ENCODE results near the gene TNK1. TPM values are rescaled to one million over a fixed set of nuclear protein-coding genes. Genes with fewer than 3 reads are reported as not detected.
A peak's percentile ranks its signal among the peaks of the same experiment; 100 is the strongest.
"Not testable (repeated sequence)": the region's sequence is repeated elsewhere in the genome, so short reads cannot be mapped to it uniquely, and the experiment has no call there.

The TNK1 gene
- total RNA-seq (2014; rRNA removed; shearing (Covaris generic)), result 0.24 TPM in 1 of 2 replicates, not detected in the other
- polyA plus RNA-seq (2015; cell fraction: cytosol; rRNA removed), result 0.25 TPM in 1 of 2 replicates, not detected in the other
- 0.31 and 4.7 TPM in 2 replicates for polyA plus RNA-seq (2015; cell fraction: nucleus; rRNA removed)

DNA sequence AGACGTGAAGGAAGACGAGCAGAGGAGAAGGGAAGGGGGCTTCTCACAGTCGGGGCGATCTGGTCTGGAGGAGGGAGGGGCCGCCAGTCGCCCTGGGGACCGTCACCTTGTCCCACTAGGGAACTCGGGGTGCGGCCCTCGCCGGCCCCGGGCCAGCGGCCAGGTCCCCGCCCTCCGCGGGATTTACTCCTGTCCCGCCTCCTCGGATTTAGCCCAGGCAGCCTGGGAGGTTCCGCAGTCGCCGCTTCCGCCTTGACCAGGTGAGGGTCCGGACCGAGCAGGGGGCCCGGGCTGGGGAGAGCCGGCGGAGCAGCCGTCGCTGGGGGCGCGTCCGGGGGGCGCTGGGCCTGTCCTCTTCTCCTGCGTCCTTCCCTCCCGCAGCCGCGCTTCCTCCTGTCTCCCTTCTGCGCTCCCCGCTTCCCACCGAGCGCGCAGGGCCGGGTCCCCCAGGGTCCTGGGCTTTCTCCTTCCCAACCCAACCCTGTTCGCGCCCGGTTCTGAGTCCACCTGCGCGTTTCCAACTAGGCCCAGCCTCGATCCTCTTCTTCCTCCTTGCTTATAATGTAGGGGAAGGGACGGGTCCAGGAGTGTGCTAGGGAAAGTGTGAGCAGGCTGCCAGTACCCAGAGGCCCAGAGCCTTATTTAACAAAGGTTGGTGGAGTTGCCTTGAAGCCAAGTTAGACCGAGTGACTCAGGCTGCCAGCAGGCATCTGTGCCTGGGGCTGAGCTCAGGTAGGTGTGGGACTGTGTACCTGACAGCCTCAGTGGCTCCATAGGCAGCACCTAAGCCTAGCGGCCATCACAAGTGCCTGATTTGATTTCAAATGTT, at the start of gene TNK1:
Gene TNK1, plus strand, starts transcription at position 235 of the 829 bp plus-strand sequence. CDS start 1,838 bp downstream, outside the sequence.
- in situ Hi-C loops (cut with HindIII; ENCODE audit: low pct_unique_long_range_greater_than_20kb, low sequenced_read_pairs), result no loop called here
- DNase-seq (ENCODE audit: low read depth, low spot score), result no peak

DNA sequence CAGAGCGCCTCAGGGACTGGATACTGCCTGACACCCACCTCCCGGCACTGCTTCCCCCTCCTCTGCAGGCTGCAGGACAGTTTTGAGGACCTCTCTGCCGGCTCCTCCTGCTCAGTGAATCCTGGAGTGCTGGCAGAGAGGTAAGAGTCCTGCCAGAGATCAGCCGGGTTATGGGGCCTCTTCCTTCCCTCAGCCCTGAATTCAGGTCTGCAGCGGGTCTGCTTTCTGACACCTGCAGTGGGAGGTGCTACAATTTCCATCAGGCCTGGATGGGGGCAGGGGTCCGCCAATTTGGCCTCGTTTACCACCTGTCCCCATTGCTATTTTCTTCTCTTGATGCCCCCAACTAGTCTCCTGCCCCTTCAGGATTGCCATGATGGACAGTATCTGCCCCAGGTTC, 48.8 kb upstream of the TNK1 start:
- DNase-seq (ENCODE audit: low read depth, low spot score), result no peak
- in situ Hi-C loops (cut with HindIII; ENCODE audit: low pct_unique_long_range_greater_than_20kb, low sequenced_read_pairs), result no loop called here

DNA sequence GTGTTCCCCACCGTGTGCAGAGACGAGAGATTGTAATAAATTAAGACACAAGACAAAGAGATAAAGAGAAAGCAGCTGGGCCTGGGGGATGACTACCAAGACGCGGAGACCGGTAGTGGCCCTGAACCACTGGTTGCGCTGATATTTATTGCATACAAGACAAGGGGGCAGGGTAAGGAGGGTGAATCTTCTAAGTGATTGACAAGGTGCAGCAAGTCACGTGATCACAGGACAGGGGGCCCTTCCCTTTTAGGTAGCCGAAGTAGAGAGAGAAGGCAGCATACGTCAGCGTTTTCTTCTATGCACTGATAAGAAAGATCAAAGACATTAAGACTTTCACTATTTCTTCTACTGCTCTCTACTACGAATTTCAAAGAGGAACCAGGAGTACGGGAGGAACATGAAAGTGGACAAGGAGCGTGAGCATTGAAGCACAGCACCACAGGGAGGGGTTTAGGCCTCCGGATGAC, 48.3 kb upstream of the TNK1 start:
- DNase-seq (ENCODE audit: low read depth, low spot score); in situ Hi-C loops (cut with HindIII; ENCODE audit: low pct_unique_long_range_greater_than_20kb, low sequenced_read_pairs): not testable (repeated sequence)

DNA sequence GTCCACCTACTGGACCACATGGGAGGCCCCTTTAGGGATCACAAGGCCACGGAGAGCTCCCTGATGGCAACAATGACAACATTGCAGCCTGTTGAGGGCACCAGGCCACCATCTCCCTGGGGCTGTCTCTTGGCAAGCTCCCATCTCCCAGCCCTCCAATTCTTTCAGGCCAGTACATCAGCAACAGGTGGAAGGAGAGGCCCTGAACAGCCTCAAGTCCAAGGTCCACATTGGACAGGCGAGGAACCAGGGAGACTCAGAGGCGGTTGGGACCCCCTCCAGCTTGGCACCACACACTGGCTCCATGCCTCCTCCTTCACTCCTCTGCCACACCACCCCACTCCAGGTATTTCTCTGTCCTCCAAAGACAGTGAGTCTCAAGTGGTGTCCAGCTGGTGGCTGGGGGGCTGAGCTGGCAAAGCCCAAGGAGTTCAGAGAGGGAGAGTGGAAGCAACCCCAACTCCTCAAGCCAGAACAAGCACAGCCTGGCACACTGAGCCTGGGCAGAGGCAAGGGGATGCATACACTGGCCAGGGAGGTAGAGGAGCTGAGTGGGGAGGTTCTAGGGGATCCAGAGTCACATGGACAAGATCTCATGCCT, 45.9 kb upstream of the TNK1 start:
- DNase-seq (ENCODE audit: low read depth, low spot score), result no peak
- in situ Hi-C loops (cut with HindIII; ENCODE audit: low pct_unique_long_range_greater_than_20kb, low sequenced_read_pairs), result no loop called here

DNA sequence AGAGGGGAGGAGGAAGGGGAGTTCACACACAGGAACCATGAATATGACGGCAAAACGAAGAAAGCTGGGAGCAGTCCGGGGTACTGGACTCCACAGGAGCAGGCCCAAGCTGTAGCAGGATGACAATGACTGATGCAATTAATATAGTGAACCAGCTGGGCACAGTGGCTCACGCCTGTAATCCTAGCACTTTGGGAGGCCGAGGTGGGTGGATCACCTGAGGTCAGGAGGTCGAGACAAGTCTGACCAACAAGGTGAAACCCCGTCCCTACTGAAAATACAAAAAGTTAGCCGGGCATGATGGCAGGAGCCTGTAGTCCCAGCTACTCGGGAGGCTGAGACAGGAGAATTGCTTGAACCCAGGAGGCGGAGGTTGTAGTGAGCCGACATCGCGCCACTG, 45.1 kb upstream of the TNK1 start:
- in situ Hi-C loops (cut with HindIII; ENCODE audit: low pct_unique_long_range_greater_than_20kb, low sequenced_read_pairs); DNase-seq (ENCODE audit: low read depth, low spot score): not testable (repeated sequence)

DNA sequence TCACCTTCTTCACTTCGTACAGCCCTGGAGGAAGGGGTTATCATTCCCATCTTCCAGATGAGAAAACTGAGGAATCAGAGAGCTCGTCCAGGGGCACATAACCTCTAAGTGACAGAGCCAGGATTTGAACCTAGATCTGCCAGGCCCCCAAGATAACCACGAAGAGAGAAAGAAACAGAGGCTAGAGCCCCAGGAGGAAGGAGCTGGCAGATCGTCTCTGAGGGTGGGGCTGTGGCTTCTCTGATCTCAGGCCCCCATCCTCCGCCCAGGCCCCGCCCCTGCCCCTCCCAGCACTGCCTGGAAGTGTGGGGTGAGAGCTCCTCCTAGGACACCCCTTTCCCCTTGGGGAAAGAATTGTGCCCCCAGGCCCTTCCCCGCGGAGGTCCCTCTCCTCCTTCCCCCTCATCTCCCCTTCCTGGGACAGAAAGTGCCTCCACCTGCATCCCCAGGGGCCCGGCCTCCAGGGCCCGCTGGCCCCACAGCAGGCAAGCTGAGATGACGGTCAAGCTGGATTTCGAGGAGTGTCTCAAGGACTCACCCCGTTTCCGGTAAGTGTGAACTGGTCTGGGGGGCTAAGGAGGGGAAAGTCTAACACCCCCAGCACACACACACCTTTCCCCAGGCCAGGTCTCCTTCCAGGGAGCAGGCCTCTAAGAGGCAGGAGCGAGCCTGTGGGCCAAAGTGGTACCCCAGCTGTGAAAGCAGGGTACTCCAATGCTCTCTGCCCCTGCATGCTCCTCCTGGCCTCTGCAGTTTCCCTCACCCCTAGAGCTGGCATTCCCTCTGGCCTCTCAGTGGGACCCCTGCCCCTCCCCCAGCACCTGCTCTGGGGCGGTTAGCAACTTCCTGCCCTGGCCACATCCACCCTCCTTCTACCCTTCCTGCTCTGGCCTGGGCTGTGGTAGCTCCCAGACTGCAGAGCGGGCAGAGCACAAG, 44.4 kb upstream of the TNK1 start, which contains the start of gene ACAP1:
Gene ACAP1, plus strand, starts transcription at position 290 of the 936 bp plus-strand sequence. Its CDS starts 206 bp downstream, at position 496.
- in situ Hi-C loops (cut with HindIII; ENCODE audit: low pct_unique_long_range_greater_than_20kb, low sequenced_read_pairs), result no loop called here

DNA sequence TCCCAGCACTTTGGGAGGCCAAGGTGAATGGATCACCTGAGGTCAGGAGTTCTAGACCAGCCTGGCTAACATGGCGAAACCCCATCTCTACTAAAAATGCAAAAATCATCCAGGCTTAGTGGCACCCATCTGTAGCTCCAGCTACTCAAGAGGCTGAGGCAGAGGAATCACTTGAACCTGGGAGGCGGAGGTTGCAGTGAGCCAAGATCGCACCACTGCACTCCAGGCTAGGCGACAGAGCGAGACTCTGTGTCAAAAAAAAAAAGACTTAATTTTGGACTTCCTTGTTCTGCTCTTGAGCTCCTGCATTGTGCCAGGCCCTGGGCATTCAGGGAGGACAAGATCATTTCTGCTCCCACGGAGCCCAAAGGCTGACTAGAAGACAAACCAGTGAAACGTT, 43.3 kb upstream of the TNK1 start:
- DNase-seq (ENCODE audit: low read depth, low spot score); in situ Hi-C loops (cut with HindIII; ENCODE audit: low pct_unique_long_range_greater_than_20kb, low sequenced_read_pairs): not testable (repeated sequence)

More for the DNA sequence above, 44.4 kb upstream of the TNK1 start, which contains the start of gene ACAP1:
- DNase-seq (ENCODE audit: low read depth, low spot score), result no peak

DNA sequence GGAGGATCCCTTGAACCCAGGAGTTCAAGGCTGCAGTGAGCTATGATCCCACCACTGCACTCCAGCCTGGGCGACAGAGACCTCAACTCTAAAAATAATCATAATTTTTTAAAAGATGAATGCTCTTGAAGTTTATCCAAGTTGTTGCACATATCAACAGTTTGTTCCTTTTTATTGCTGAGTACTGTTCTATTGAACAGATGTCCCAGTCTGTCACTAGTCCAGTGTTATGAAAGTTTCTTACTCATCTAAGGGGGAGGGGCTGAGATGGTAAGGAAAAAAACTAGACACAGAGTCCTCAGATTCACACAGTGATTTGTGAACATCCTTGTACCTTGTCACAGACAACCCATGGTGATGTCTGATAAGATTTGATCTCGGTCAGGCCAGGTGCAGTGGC, 40.7 kb upstream of the TNK1 start:
- DNase-seq (ENCODE audit: low read depth, low spot score), result no peak
- in situ Hi-C loops (cut with HindIII; ENCODE audit: low pct_unique_long_range_greater_than_20kb, low sequenced_read_pairs), result no loop called here

DNA sequence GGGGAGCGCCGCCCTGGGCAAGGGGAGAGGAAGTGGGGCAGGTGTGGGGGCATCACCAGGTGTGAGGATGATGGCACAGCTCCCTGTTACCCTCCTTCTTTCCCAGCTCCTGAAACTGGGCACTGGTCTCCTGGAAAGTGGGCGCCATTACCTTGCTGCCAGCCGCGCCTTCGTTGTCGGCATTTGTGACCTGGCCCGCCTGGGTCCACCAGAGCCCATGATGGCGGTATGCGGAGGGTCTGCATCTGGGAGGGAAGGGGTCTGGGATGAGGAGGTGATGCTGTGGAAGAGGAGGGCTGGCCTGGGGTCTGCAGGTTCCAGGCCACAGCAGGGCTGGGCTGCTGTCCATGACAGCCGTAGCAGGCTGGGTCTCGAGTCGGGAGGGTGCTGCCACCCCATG, 39.0 kb upstream of the TNK1 start:
- DNase-seq (ENCODE audit: low read depth, low spot score), result no peak
- in situ Hi-C loops (cut with HindIII; ENCODE audit: low pct_unique_long_range_greater_than_20kb, low sequenced_read_pairs), result no loop called here

DNA sequence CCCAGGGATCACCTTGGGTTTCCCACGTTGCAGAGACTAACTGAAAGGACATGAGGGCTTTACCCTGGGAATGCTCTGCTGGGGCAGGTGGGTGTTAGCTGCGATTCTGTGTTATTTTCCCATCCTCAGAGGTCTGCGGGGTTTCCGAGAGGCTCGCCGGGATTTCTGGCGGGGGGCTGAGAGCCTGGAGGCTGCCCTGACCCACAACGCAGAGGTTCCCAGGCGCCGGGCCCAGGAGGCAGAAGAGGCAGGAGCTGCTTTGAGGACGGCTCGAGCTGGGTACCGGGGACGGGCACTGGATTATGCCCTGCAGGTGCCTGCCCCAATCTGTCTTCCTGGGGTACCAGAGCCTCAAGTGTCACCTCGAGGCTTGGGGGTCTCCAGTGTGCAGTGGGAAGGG, 37.6 kb upstream of the TNK1 start:
- in situ Hi-C loops (cut with HindIII; ENCODE audit: low pct_unique_long_range_greater_than_20kb, low sequenced_read_pairs), result no loop called here
- no peak for DNase-seq (ENCODE audit: low read depth, low spot score)

DNA sequence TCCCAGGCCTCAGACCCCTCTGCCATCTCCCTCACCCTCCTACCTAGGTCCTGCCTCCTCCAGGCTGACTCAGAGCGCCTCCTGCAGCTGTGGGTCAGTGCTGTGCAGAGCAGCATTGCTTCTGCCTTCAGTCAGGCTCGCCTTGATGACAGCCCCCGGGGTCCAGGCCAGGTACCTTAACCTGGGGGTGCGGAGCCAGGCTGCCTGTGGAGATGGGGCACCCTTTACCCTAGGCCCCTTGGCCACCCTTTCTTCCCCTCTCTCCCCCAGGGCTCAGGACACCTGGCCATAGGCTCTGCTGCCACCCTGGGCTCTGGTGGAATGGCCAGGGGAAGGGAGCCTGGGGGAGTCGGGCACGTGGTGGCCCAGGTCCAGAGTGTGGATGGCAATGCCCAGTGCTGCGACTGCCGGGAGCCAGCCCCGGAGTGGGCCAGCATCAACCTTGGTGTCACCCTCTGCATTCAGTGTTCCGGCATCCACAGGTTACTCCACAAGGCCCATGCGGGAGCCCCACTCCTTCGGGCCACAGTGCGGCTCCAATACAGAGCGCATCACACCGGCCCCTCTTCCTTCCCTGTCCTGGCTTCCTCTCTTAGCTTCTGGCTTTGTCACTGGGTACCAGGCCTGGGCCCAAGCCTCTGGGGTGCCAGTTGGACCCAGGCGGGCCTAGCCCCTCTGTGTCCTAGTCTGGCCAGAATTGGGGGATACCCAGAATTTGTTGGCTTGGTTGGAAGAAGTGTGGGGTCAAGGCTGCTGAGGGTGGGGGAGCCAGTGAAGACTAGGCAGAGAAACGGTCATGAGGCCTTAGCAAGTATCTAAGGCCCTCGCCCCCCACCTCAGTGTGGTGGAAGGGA, 33.9 kb upstream of the TNK1 start:
- in situ Hi-C loops (cut with HindIII; ENCODE audit: low pct_unique_long_range_greater_than_20kb, low sequenced_read_pairs), result no loop called here

DNA sequence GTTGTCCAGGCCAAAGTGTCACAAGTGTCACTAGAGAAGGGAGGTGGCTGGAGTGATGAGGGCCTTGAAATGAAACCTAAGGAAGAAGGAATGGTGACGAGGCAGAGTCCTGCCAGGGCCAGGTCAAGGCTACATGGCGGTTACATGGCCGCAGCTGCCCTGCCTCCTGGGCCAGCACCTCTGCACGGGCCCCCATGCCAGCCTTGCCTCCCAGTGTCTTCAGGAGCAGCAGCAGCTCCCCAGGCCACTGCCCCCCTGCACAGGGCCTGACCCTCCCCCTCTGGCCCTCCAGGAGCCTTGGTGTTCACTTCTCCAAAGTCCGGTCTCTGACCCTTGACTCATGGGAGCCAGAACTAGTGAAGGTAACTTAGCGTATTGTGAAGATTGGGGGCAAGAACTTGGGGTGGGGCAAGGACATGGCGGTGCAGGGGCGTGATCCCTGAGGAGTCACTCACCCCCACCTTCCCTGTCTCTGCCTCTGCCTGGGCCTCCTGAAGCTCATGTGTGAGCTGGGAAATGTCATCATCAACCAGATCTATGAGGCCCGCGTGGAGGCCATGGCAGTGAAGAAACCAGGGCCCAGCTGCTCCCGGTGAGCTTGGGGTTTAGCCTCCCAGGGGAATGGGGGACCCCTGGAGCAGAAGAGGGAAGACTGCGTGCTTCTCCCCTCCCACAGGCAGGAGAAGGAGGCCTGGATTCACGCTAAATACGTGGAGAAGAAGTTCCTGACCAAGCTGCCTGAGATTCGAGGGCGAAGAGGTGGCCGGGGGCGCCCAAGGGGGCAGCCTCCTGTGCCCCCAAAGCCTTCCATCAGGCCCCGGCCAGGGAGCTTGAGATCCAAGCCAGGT, 33.0 kb upstream of the TNK1 start:
- no peak for DNase-seq (ENCODE audit: low read depth, low spot score)
- in situ Hi-C loops (cut with HindIII; ENCODE audit: low pct_unique_long_range_greater_than_20kb, low sequenced_read_pairs), result no loop called here

More for the DNA sequence above, 33.9 kb upstream of the TNK1 start:
- no peak for DNase-seq (ENCODE audit: low read depth, low spot score)

DNA sequence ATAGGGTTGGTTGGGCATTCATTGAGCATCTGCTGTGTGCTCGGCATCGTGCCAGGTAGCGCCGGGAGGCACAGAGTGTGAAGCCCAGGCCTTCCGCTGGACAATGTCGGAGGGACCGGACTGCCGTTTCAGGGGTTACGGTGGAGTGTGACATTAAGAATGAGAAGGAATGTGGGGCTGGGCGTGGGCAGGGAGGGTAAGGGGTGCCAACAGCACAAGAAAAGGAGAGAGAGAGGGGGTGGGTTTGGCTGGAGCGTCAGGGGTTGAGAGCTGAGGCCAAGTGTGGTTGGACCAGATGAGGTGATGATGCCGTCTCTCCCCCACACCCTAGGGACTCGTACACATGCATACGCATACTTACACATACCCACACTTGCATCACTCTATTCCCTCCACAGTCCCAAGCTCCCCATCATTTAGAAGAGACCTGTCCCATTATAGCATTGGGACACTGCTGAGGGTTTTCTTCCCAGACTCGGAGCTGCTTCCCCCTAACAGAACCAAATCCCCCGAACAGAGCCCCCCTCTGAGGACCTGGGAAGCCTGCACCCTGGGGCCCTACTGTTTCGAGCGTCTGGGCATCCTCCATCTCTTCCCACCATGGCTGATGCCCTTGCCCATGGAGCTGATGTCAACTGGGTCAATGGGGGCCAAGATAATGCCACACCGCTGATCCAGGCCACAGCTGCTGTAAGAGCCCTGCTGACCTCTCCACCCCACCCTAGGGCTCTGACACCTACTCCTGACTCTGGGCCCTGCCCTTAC, 32.2 kb upstream of the TNK1 start:
- in situ Hi-C loops (cut with HindIII; ENCODE audit: low pct_unique_long_range_greater_than_20kb, low sequenced_read_pairs), result no loop called here
- DNase-seq (ENCODE audit: low read depth, low spot score), result no peak

DNA sequence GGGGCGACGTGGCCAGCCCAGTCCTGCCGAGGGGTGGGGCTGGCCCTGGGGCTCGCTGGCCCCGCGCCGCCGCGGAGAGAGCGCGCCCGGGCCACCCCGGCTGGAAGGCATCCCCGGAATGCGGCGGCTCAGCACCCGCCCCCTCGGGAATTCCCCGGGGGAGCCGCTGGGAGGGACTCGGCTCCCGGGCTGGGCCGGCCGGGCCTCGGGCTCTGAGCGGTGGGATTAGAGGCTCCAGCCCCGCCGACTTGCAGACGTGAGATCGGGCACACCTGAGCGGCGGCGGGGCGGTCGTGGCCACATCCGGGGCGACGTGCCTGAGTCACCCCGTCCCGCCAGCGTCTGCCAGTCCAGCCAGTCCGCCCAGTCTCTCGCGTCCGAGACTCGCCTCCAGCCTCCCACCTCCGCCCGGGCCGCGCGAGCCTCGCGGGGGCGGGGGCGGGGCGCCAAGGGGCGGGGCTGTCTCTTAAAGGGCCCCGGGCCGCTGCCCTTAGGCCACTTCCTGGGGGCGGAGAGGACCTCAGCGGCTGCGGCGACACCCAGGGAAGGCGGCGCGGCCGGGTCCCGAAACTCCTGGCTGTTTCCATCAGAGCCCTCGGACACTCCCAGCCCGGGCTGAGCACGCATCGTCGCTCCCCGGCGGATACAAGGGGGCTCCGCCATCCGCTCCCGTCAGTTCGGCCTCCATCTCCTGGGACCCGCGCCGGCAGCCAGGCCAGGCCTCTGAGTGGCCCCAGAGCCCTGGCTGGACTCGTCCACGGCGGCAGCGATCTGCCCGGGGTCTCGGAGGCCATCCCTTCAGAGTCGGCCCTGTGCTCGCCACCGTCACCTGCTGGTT, 29.0 kb upstream of the TNK1 start, which contains the start of gene KCTD11:
Gene KCTD11, plus strand, starts transcription at position 498 of the 838 bp plus-strand sequence.
- peak; percentile 63 for DNase-seq (ENCODE audit: low read depth, low spot score)
- in situ Hi-C loops (cut with HindIII; ENCODE audit: low pct_unique_long_range_greater_than_20kb, low sequenced_read_pairs), result no loop called here

Data from SK-MEL-5 (cell line).